ENCODE data around the gene GRIK3.

Gene GRIK3

DNA sequence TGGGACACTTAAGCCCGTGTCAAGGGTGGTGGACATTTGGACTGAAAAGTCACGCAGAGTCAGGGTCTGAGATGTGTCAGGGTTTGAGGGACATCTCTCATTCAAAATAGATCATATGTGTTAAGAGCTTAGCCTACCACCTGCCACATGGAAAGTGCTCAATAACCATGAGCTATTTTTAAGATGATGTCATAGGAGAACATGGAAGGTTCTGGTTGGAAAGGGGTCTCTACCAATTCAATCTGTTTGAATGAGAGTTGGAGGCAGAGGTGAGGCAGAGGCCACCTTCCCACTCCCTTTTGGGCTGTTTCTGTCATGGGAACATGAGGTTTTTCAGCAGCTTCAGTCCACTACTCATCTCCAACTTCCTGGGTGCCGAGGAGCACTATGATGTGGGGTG is 239.9 kb downstream of the GRIK3 start:
- no peak for TF ChIP-seq YY1 (IDR thresholded peaks at IDR 0.05; ENCODE audit: insufficient read depth, insufficient read length)
- no peak for TF ChIP-seq SUZ12 (IDR thresholded peaks at IDR 0.05; ENCODE audit: extremely low read depth, insufficient read depth, insufficient read length)
- TF ChIP-seq ZNF274 (IDR thresholded peaks at IDR 0.05; ENCODE audit: low read depth, low read length): no peak

DNA sequence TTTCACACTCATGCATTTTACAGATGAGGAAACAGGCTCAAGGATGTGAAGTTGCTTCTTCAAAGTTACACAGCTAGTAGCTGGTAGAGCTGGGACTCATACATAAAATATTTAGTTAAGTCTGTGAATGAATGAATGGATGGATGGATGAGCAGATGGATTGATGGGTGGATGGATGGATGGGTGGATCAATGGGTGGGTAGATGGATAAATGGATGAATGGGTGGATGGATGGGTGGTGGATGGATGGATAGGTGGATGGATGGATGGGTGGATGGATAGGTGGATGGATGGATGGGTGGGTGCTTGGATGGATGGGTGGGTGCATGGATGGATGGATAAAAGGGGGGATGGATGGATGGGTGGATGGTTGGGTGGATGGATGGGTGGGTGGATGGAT is 240.9 kb downstream of the GRIK3 start:
- TF ChIP-seq YY1 (IDR thresholded peaks at IDR 0.05; ENCODE audit: insufficient read depth, insufficient read length): no peak
- TF ChIP-seq ZNF274 (IDR thresholded peaks at IDR 0.05; ENCODE audit: low read depth, low read length): no peak
- no peak for TF ChIP-seq SUZ12 (IDR thresholded peaks at IDR 0.05; ENCODE audit: extremely low read depth, insufficient read depth, insufficient read length)
- Histone ChIP-seq H3K9ac (ENCODE audit: insufficient read length, low read depth) (no peak overlapping the region), H3K4me1 (ENCODE audit: insufficient read depth, insufficient read length) (peaks cover 6% of the 10 kb centered on the region), H3K36me3 (ENCODE audit: insufficient read depth, insufficient read length, low read length) (no peaks in the 10 kb centered on the region), H3K4me3 (ENCODE audit: insufficient read length, low read depth) (no peak overlapping the region), H3K9me3 (ENCODE audit: insufficient read depth, low read length) (no peaks in the 10 kb centered on the region), H3K27me3 (ENCODE audit: insufficient read depth, insufficient read length) (peaks cover 5% of the 10 kb centered on the region)
- no peak for DNase-seq (ENCODE audit: low read depth, low spot score)

More for the DNA sequence above, 239.9 kb downstream of the GRIK3 start:
- no peak for DNase-seq (ENCODE audit: low read depth, low spot score)
- H3K9ac ChIP-seq (ENCODE audit: insufficient read length, low read depth): no peak overlapping the region
- H3K36me3 ChIP-seq (ENCODE audit: insufficient read depth, insufficient read length, low read length): no peaks in the 10 kb centered on the region
- H3K9me3 ChIP-seq (ENCODE audit: insufficient read depth, low read length): no peaks in the 10 kb centered on the region
- H3K27me3 ChIP-seq (ENCODE audit: insufficient read depth, insufficient read length): peaks cover under 1% of the 10 kb centered on the region
- no peak overlapping the region for H3K4me3 ChIP-seq (ENCODE audit: insufficient read length, low read depth)
- peaks cover 6% of the 10 kb centered on the region for H3K4me1 ChIP-seq (ENCODE audit: insufficient read depth, insufficient read length)

DNA sequence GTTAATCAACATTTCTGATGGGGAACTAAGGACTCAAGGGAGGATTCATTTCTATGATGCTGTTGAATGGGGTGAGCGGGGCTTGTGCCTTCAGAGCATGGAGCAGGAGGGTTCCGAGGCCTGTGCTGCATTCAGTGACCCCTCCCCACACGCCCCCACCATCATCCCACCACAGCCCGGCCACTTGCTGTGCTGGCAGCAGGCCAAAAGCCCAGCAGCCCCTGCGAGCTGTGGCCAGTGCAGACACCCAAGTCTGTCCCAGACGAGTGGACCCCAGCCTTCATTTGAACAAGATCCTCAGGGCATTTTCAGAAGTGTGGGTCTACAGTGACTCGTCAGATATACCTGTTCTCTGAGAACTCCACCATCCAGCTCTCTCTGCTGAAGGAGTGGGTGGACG is 242.0 kb downstream of the GRIK3 start:
- Histone ChIP-seq H3K36me3 (ENCODE audit: insufficient read depth, insufficient read length, low read length) (no peaks in the 10 kb centered on the region), H3K27me3 (ENCODE audit: insufficient read depth, insufficient read length) (peaks cover 5% of the 10 kb centered on the region), H3K4me3 (ENCODE audit: insufficient read length, low read depth) (no peak overlapping the region), H3K9me3 (ENCODE audit: insufficient read depth, low read length) (no peaks in the 10 kb centered on the region), H3K4me1 (ENCODE audit: insufficient read depth, insufficient read length) (peaks cover 3% of the 10 kb centered on the region), H3K9ac (ENCODE audit: insufficient read length, low read depth) (no peak overlapping the region)
- TF ChIP-seq ZNF274 (IDR thresholded peaks at IDR 0.05; ENCODE audit: low read depth, low read length): no peak
- TF ChIP-seq SUZ12 (IDR thresholded peaks at IDR 0.05; ENCODE audit: extremely low read depth, insufficient read depth, insufficient read length): no peak
- TF ChIP-seq YY1 (IDR thresholded peaks at IDR 0.05; ENCODE audit: insufficient read depth, insufficient read length): no peak
- no peak for DNase-seq (ENCODE audit: low read depth, low spot score)

DNA sequence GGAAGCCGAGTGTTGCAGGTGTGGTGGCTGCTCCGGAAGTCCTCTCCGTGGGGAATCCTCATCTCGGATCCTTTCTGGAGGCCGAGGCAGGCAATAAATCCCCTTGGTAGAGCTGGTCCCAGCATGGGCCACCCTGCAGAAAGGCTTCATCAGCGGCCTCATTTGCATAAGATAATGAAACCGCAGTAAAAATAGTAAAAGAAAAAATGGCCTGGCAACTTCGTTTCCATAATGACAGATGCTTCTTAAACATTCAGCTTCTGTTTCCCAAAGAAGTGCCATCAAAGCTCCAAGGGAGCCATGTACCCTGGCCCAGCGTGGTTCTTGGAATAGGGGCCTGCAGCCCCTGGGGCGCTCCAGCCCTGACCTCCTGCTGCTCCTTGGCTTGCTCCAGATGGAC is 244.1 kb downstream of the GRIK3 start:
- peaks cover 3% of the 10 kb centered on the region for H3K4me1 ChIP-seq (ENCODE audit: insufficient read depth, insufficient read length)
- peaks cover 9% of the 10 kb centered on the region for H3K27me3 ChIP-seq (ENCODE audit: insufficient read depth, insufficient read length)
- H3K4me3 ChIP-seq (ENCODE audit: insufficient read length, low read depth): no peak overlapping the region
- DNase-seq (ENCODE audit: low read depth, low spot score): no peak
- no peaks in the 10 kb centered on the region for H3K36me3 ChIP-seq (ENCODE audit: insufficient read depth, insufficient read length, low read length)
- TF ChIP-seq YY1 (IDR thresholded peaks at IDR 0.05; ENCODE audit: insufficient read depth, insufficient read length): no peak
- no peak for TF ChIP-seq ZNF274 (IDR thresholded peaks at IDR 0.05; ENCODE audit: low read depth, low read length)
- TF ChIP-seq SUZ12 (IDR thresholded peaks at IDR 0.05; ENCODE audit: extremely low read depth, insufficient read depth, insufficient read length): no peak
- H3K9me3 ChIP-seq (ENCODE audit: insufficient read depth, low read length): no peaks in the 10 kb centered on the region
- H3K9ac ChIP-seq (ENCODE audit: insufficient read length, low read depth): no peak overlapping the region

DNA sequence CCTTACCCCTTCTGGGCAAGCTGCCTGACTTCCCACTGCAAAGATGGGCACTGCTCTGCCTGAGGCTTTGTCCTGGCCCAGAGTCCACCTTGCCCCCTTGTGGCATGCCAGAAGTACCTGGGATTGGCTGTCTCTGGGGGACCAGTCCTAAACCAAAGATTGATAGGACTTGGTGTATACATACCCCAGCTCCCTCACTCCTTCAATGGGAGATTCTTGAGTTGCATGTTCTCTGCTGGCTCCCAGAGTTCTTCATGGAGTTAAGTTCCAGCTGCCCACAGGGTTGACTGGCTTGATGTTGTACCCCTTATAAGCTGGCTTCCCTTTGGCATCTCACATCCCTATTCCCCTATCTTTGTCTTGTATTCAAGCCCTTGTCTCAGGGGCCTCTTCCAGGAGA is 244.8 kb downstream of the GRIK3 start:
- H3K4me3 ChIP-seq (ENCODE audit: insufficient read length, low read depth): no peak overlapping the region

DNA sequence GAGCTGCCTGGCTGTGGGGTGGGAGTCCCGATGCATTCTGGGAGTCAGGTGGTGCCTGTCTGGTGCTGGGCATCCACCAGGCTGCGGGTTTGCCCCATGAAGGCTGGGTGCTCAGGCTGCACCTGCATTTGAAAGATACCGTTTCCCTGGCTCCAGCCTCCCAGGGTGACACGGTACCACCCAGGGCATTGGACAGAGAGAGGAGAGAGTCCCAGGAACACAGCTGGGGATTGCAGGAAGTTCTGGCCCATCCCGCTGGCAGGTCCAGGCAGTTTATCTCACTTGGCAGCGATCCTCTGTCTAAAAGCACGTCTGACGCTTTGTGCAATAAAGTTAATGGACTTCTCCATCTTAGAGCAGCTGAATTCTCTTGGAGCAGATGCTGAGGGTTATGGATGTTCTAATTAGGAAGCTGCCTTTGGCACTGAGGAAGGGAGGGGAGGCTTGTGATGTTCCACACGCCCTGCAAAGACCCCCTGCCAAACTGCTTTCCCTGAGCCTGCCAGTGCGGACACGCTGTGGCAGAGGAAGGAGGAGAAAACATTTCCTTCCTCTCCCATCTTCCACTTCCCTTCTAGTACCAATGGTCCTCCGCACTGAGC is 246.9 kb downstream of the GRIK3 start:
- DNase-seq (ENCODE audit: low read depth, low spot score): no peak
- no peak for TF ChIP-seq ZNF274 (IDR thresholded peaks at IDR 0.05; ENCODE audit: low read depth, low read length)
- no peak for TF ChIP-seq SUZ12 (IDR thresholded peaks at IDR 0.05; ENCODE audit: extremely low read depth, insufficient read depth, insufficient read length)
- TF ChIP-seq YY1 (IDR thresholded peaks at IDR 0.05; ENCODE audit: insufficient read depth, insufficient read length): no peak
- Histone ChIP-seq H3K36me3 (ENCODE audit: insufficient read depth, insufficient read length, low read length) (no peaks in the 10 kb centered on the region), H3K9ac (ENCODE audit: insufficient read length, low read depth) (no peak overlapping the region), H3K27me3 (ENCODE audit: insufficient read depth, insufficient read length) (peaks cover 9% of the 10 kb centered on the region), H3K4me1 (ENCODE audit: insufficient read depth, insufficient read length) (peaks cover 4% of the 10 kb centered on the region), H3K4me3 (ENCODE audit: insufficient read length, low read depth) (no peak overlapping the region), H3K9me3 (ENCODE audit: insufficient read depth, low read length) (no peaks in the 10 kb centered on the region)

More for the DNA sequence above, 244.8 kb downstream of the GRIK3 start:
- no peaks in the 10 kb centered on the region for H3K9me3 ChIP-seq (ENCODE audit: insufficient read depth, low read length)
- H3K4me1 ChIP-seq (ENCODE audit: insufficient read depth, insufficient read length): peaks cover 3% of the 10 kb centered on the region
- TF ChIP-seq YY1 (IDR thresholded peaks at IDR 0.05; ENCODE audit: insufficient read depth, insufficient read length): no peak
- TF ChIP-seq ZNF274 (IDR thresholded peaks at IDR 0.05; ENCODE audit: low read depth, low read length): no peak
- TF ChIP-seq SUZ12 (IDR thresholded peaks at IDR 0.05; ENCODE audit: extremely low read depth, insufficient read depth, insufficient read length): no peak
- DNase-seq (ENCODE audit: low read depth, low spot score): no peak
- peaks cover 9% of the 10 kb centered on the region for H3K27me3 ChIP-seq (ENCODE audit: insufficient read depth, insufficient read length)
- H3K9ac ChIP-seq (ENCODE audit: insufficient read length, low read depth): no peak overlapping the region
- no peaks in the 10 kb centered on the region for H3K36me3 ChIP-seq (ENCODE audit: insufficient read depth, insufficient read length, low read length)

DNA sequence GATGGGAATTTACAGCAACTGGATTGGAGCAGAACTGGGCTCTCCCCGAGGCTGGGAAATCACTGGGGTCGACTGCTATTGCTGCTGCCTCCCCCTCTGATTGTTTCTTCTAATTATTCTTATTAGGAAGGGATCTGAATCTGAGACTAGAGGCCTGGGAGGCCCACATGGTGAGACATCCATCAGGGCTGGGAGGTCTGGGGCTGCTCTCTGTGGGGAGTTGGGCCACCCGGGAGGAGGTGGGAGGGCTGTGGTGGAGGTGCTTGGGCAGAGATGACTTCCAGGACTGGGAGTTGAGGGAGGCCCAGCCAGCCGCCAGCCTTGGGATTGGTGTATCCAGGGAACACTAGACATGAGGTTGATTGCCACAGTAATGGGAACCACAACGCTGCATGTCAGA is 247.9 kb downstream of the GRIK3 start:
- H3K4me1 ChIP-seq (ENCODE audit: insufficient read depth, insufficient read length): peaks cover 4% of the 10 kb centered on the region
- H3K4me3 ChIP-seq (ENCODE audit: insufficient read length, low read depth): no peak overlapping the region
- no peak for DNase-seq (ENCODE audit: low read depth, low spot score)
- H3K36me3 ChIP-seq (ENCODE audit: insufficient read depth, insufficient read length, low read length): no peaks in the 10 kb centered on the region
- no peaks in the 10 kb centered on the region for H3K9me3 ChIP-seq (ENCODE audit: insufficient read depth, low read length)
- H3K27me3 ChIP-seq (ENCODE audit: insufficient read depth, insufficient read length): peaks cover 9% of the 10 kb centered on the region
- TF ChIP-seq YY1 (IDR thresholded peaks at IDR 0.05; ENCODE audit: insufficient read depth, insufficient read length) (no peak), SUZ12 (IDR thresholded peaks at IDR 0.05; ENCODE audit: extremely low read depth, insufficient read depth, insufficient read length) (no peak), ZNF274 (IDR thresholded peaks at IDR 0.05; ENCODE audit: low read depth, low read length) (no peak)
- H3K9ac ChIP-seq (ENCODE audit: insufficient read length, low read depth): no peak overlapping the region

Data from NT2/D1 (cell line).